GM18505 (cell line): ENCODE measurements around the gene ST6GALNAC4.

Source experiments
- ATAC-seq: cut with Tn5 transposase; IDR thresholded peaks from one replicate; pipeline ENCODE4 v1.9.1; 2021; ENCODE audit not compliant: unreplicated experiment
- POLR2A ChIP-seq: IDR thresholded peaks from 4 replicates; pipeline ENCODE4 v1.6.1; 2011; ENCODE audit warnings: borderline replicate concordance; ENCODE audit not compliant: insufficient read depth, insufficient read length; ENCODE audit errors: extremely low read depth

The ST6GALNAC4 gene

GRCh38 chr9:127929625-127929979 lies 12.8 kb upstream of the ST6GALNAC4 start:
- no peak for TF ChIP-seq POLR2A
- ATAC-seq = no peak

GRCh38 chr9:127928676-127929624 lies 12.1 kb upstream of the ST6GALNAC4 start:
- TF ChIP-seq POLR2A = no peak
- no peak for ATAC-seq

- no peak for ATAC-seq
- no peak for TF ChIP-seq POLR2A
Observed at GRCh38 chr9:127927988-127928675, 11.3 kb upstream of the ST6GALNAC4 start.

- ATAC-seq = no peak
- TF ChIP-seq POLR2A = no peak
Observed at GRCh38 chr9:127927201-127927987, 10.6 kb upstream of the ST6GALNAC4 start.

GRCh38 chr9:127926906-127927200 lies 10.0 kb upstream of the ST6GALNAC4 start:
- ATAC-seq = no peak
- TF ChIP-seq POLR2A = no peak

GRCh38 chr9:127925959-127926905 lies 9.4 kb upstream of the ST6GALNAC4 start:
- TF ChIP-seq POLR2A = no peak
- no peak for ATAC-seq

GRCh38 chr9:127924736-127925444 lies 8.0 kb upstream of the ST6GALNAC4 start:
- no peak for ATAC-seq
- TF ChIP-seq POLR2A = no peak

- no peak for TF ChIP-seq POLR2A
- ATAC-seq = no peak
Observed at GRCh38 chr9:127923771-127924170, 6.9 kb upstream of the ST6GALNAC4 start.

- ATAC-seq = no peak
- TF ChIP-seq POLR2A = no peak
Observed at GRCh38 chr9:127923046-127923445, 6.2 kb upstream of the ST6GALNAC4 start.

GRCh38 chr9:127921557-127922120 lies 4.8 kb upstream of the ST6GALNAC4 start:
- ATAC-seq = no peak
- no peak for TF ChIP-seq POLR2A

- ATAC-seq = no peak
- no peak for TF ChIP-seq POLR2A
Observed at GRCh38 chr9:127920794-127921193, 4.0 kb upstream of the ST6GALNAC4 start.
